K562 (cell line): Measurements from ENCODE around the gene CNOT4. TPM values are rescaled to one million over a fixed set of nuclear protein-coding genes. Genes with fewer than 3 reads are reported as not detected.

ENCODE experiments used
- ATAC-seq: fragments of 200-7000 bp; cut with Tn5 transposase; 3 replicates; pipeline ENCODE4 v1.9.1; 2020; ENCODE audit warnings: moderate library complexity
- BruUV-seq: library from RNA; stranded (reverse); fragments of 400-500 nt; replicated peaks from 2 replicates; lab custom pipeline; 2021; lab: Mats Ljungman, UMichigan
- CTCF ChIA-PET: fragments of 300-600 bp; formaldehyde crosslinking; extraction: SDS; loops from one replicate; lab custom pipeline; 2021; ENCODE audit warnings: low intra/inter-chr PET ratio; lab: Yijun Ruan, JAX
- POLR2A ChIA-PET: fragments of 300-600, 350-650 bp; sonication (Branson Sonifier 250); formaldehyde crosslinking; extraction: SDS; loops from one replicate; lab custom pipeline; 2021; ENCODE audit warnings: antibody characterized with exemption, inconsistent platforms; lab: Yijun Ruan, JAX
- DNase-seq, 4 experiments: peaks; one replicate each; pipeline versions ENCODE4 v3.0.0 to v3.0.0-alpha.2; 2011 to 2018; ENCODE audit warnings: low spot score in 3 of 4, mixed read lengths in 3 of 4; ENCODE audit errors: extremely low read depth in 1 of 4
- FAIRE-seq: peaks from 2 replicates; lab custom pipeline; 2011; peaks lifted over from hg19 to GRCh38; lab: Jason Lieb, UNC
- H2AFZ ChIP-seq: 2 replicates; pipeline ENCODE4 v1.6.0; 2011; ENCODE audit warnings: low read depth, low read length, control low read depth, inconsistent platforms
- H3K27ac ChIP-seq: fragments of 200-600 bp; 3 replicates; pipeline ENCODE4 v1.8.0; 2011; ENCODE audit warnings: low read depth, mild to moderate bottlenecking, control low read depth, inconsistent platforms, low read length, moderate library complexity, mixed read lengths; ENCODE audit errors: extremely low read depth
- H3K27me3 ChIP-seq, 2 experiments: fragments of 300-600 bp in 1 of 2; 2 replicates in 1 of 2; 3 replicates in 1 of 2; pipeline versions ENCODE4 v1.6.0 to v1.8.0; 2011; ENCODE audit warnings: inconsistent platforms in 2 of 2, low read length in 2 of 2, mild to moderate bottlenecking in 1 of 2, mixed read lengths in 1 of 2, moderate library complexity in 1 of 2; ENCODE audit not compliant: control insufficient read depth in 2 of 2, insufficient read depth in 2 of 2
- H3K36me3 ChIP-seq: fragments of 300-600 bp; 3 replicates; pipeline ENCODE4 v1.8.0; 2011; ENCODE audit warnings: mild to moderate bottlenecking, low read length, inconsistent platforms; ENCODE audit not compliant: control insufficient read depth, insufficient read depth
- H3K4me1 ChIP-seq, 2 experiments: fragments of 200-600 bp in 1 of 2; replicated peaks in 1 of 2; 2 replicates in 1 of 2; 3 replicates in 1 of 2; pipeline versions ENCODE4 v1.5.1 to v1.8.0; 2011; ENCODE audit warnings: inconsistent platforms in 2 of 2, low read length in 2 of 2, mild to moderate bottlenecking in 1 of 2, mixed read lengths in 1 of 2, moderate library complexity in 1 of 2; ENCODE audit not compliant: control insufficient read depth in 2 of 2, insufficient read depth in 2 of 2
- H3K4me2 ChIP-seq: 2 replicates; pipeline ENCODE4 v1.6.1; 2011; ENCODE audit warnings: low read length, control low read depth, inconsistent platforms, mixed read lengths; ENCODE audit not compliant: insufficient read depth
- H3K4me3 ChIP-seq: fragments of 200-600 bp; sonication (generic), shearing (Covaris generic); 2 replicates; pipeline ENCODE4 v1.5.1; 2016; ENCODE audit warnings: control low read depth, inconsistent platforms
- H3K79me2 ChIP-seq: fragments of 200-600 bp; 3 replicates; pipeline ENCODE4 v1.8.0; 2011; ENCODE audit warnings: low read length, inconsistent platforms; ENCODE audit not compliant: control insufficient read depth, insufficient read depth
- H3K9ac ChIP-seq, 2 experiments: 2 replicates each; pipeline versions ENCODE4 v1.6.0 to v1.6.1; 2011; ENCODE audit warnings: low read depth in 2 of 2, low read length in 2 of 2, control low read depth in 1 of 2, inconsistent platforms in 1 of 2, mild to moderate bottlenecking in 1 of 2, mixed read lengths in 1 of 2; ENCODE audit not compliant: insufficient read depth in 1 of 2
- H3K9me1 ChIP-seq: one replicate; pipeline ENCODE4 v1.6.0; 2011; ENCODE audit warnings: inconsistent platforms, mild to moderate bottlenecking, low read length, moderate library complexity; ENCODE audit not compliant: control insufficient read depth, insufficient read depth
- H3K9me3 ChIP-seq: replicated peaks from 2 replicates; pipeline ENCODE4 v1.5.1; 2011; ENCODE audit warnings: low read depth, low read length, inconsistent platforms; ENCODE audit not compliant: control insufficient read depth, insufficient read depth
- H4K20me1 ChIP-seq: replicated peaks from 2 replicates; pipeline ENCODE4 v1.6.1; 2011; ENCODE audit warnings: low read length, inconsistent platforms, mixed read lengths; ENCODE audit not compliant: control insufficient read depth, insufficient read depth
- FOS ChIP-seq: IDR thresholded peaks from 3 replicates; pipeline ENCODE4 v1.6.1; 2011; ENCODE audit not compliant: insufficient read length; ENCODE audit errors: extremely low read depth
- MEIS2 ChIP-seq: fragments of 450-650 bp; IDR thresholded peaks from 2 replicates; pipeline ENCODE4 v1.6.1; 2014; ENCODE audit warnings: mild to moderate bottlenecking; ENCODE audit not compliant: partially characterized antibody
- PBX2 ChIP-seq, 2 experiments: IDR thresholded peaks in 1 of 2; conservative IDR thresholded peaks in 1 of 2; 2 replicates each; pipeline ENCODE4 v1.6.1; 2016; ENCODE audit warnings: low read depth in 2 of 2, mild to moderate bottlenecking in 1 of 2, missing compliant biosample characterization in 1 of 2, missing genetic modification characterization in 1 of 2, moderate library complexity in 1 of 2
- THAP7 ChIP-seq: fragments of 250-450 bp; sonication (Bioruptor Pico); IDR thresholded peaks from 2 replicates; pipeline ENCODE4 v1.5.0; 2021
- ZBTB8A ChIP-seq: fragments of 450-650 bp; IDR thresholded peaks from 2 replicates; pipeline ENCODE4 v1.6.1; 2018; ENCODE audit warnings: mild to moderate bottlenecking, moderate library complexity; ENCODE audit not compliant: partially characterized antibody
- WGBS: fragments of 100-300 bp; shearing (Covaris generic); methylation state at CpG from one replicate; pipeline ENCODE4 v1.1.6; 2016; ENCODE audit warnings: low coverage, mixed read lengths; ENCODE audit not compliant: insufficient coverage; ENCODE audit errors: missing lambda C conversion rate; 5-methylcytosine and 5-hydroxymethylcytosine counted together
- in situ Hi-C: fragments of 300-500 bp; cut with MboI; formaldehyde crosslinking; loops from 4 replicates; pipeline ENCODE4 v1.15.0; 2018; ENCODE audit warnings: inconsistent platforms, mixed read lengths
- intact Hi-C: fragments of 100-400 bp; cut with micrococcal nuclease; formaldehyde crosslinking; loops from 2 replicates; pipeline ENCODE4 v1.14.2; 2022
- polyA plus RNA-seq, 8 experiments: library from polyadenylated mRNA; depleted of rRNA in 4 of 8; stranded (reverse) in 5 of 8; unstranded in 3 of 8; fragments of >200 nt; fragmentation: Nextera tagmentation in 2 of 8; fragmentation: Illumina TruSeq in 1 of 8; extraction: Ambion mirVana in 2 of 8; extraction: Trizol in 1 of 8; gene quantifications; 2 replicates each; pipeline versions ENCODE4 v1.2.1 to v1.2.3, GENCODE V29; 2011 to 2014; ENCODE audit warnings: inconsistent platforms in 1 of 8, missing spikeins in 1 of 8
- total RNA-seq, 7 experiments: library from RNA; depleted of rRNA in 6 of 7; stranded (reverse); fragments of >200 nt in 6 of 7; fragmentation: Illumina TruSeq in 2 of 7; extraction: Trizol in 2 of 7; gene quantifications; 2 replicates each; pipeline versions ENCODE4 v1.2.1 to v1.2.3, GENCODE V29; 2011 to 2021; ENCODE audit warnings: low replicate concordance in 1 of 7

The CNOT4 gene
- total and polyA plus RNA-seq, 9 of the 15 experiments (the other 6 are each of a cell fraction or from before 2014, with no cell fraction given) = 8.6 to 24.1 (median 15.4) TPM

- no TSS peak for BruUV-seq
- no peak for FAIRE-seq
- H3K36me3 ChIP-seq = no peaks in the 10 kb centered on the region
- H3K4me1 ChIP-seq = peaks cover 0 to 3% of the 10 kb centered on the region in 2 experiments; a peak in 1 of 5 replicates
- TF ChIP-seq PBX2 (CRISPR knock-in tag; IDR thresholded peaks at IDR 0.05; ENCODE audit: low read depth) (no peak), PBX2 (tag; conservative IDR thresholded peaks at IDR 0.05; ENCODE audit: low read depth) (0 out of 2 replicates have a peak, but pooled peaks have one; percentile 28), THAP7 (CRISPR knock-in tag) (no peak), MEIS2 (peak; percentile 25), FOS (no peak), ZBTB8A (no peak)
- H4K20me1 ChIP-seq = no peaks in the 10 kb centered on the region
- H3K27ac ChIP-seq = no peak overlapping the region
- 7% methylated on average over 10 of the region's 10 CpGs for WGBS
- no peak overlapping the region for H3K4me2 ChIP-seq
- no peaks in the 10 kb centered on the region for H3K79me2 ChIP-seq
- peak; percentile 38; the same call in 2 of the 3 replicates for ATAC-seq
- no peak overlapping the region for H3K9ac ChIP-seq
- DNase-seq = no peak
- H3K9me3 ChIP-seq = no peaks in the 10 kb centered on the region
- H2AFZ ChIP-seq = no peak overlapping the region
- no peaks in the 10 kb centered on the region for H3K9me1 ChIP-seq
- intact Hi-C loops (no loop called here), in situ Hi-C loops (no loop called here)
- H3K4me3 ChIP-seq = no peak overlapping the region
- ChIA-PET CTCF (no interaction called here), POLR2A (interaction anchor here (0.8 to 2.0 kb wide), 4 partner anchors 9 to 63 kb away, joined by 3 to 6 read pairs (median 5); no protein-coding TSS in a partner anchor)
- H3K27me3 ChIP-seq = peaks cover 60 to 65% of the 10 kb centered on the region in 2 experiments; a peak in 4 of 5 replicates
Measured at GRCh38 chr7:135317676-135318325, 192.1 kb downstream of the CNOT4 start.
